GM19438 (cell line): ENCODE measurements around the gene ELFN2.
"Not testable (repeated sequence)": the region's sequence is repeated elsewhere in the genome, so short reads cannot be mapped to it uniquely, and the experiment has no call there.

Experiments
- ATAC-seq: cut with Tn5 transposase; IDR thresholded peaks from one replicate; pipeline ENCODE4 v1.9.1; 2021; ENCODE audit warnings: low read depth; ENCODE audit not compliant: unreplicated experiment

The ELFN2 gene

GRCh38 chr22:37338539-37339246, 88.6 kb downstream of the ELFN2 start:
- ATAC-seq = no peak

- no peak for ATAC-seq
Measured at GRCh38 chr22:37337204-37337943, 89.9 kb downstream of the ELFN2 start.

GRCh38 chr22:37336579-37336978, 90.7 kb downstream of the ELFN2 start:
- no peak for ATAC-seq

- no peak for ATAC-seq
Measured at GRCh38 chr22:37335806-37336199, 91.5 kb downstream of the ELFN2 start.

- ATAC-seq = no peak
Measured at GRCh38 chr22:37334859-37335805, 92.1 kb downstream of the ELFN2 start.

GRCh38 chr22:37334461-37334858, 92.8 kb downstream of the ELFN2 start:
- no peak for ATAC-seq

- ATAC-seq = no peak
Measured at GRCh38 chr22:37333724-37334460, 93.4 kb downstream of the ELFN2 start.

GRCh38 chr22:37331856-37332536, 95.3 kb downstream of the ELFN2 start:
- ATAC-seq = no peak

- no peak for ATAC-seq
Measured at GRCh38 chr22:37331034-37331428, 96.2 kb downstream of the ELFN2 start.

- ATAC-seq = no peak
Measured at GRCh38 chr22:37330200-37331033, 96.9 kb downstream of the ELFN2 start.

GRCh38 chr22:37329238-37330140, 97.8 kb downstream of the ELFN2 start:
- ATAC-seq = no peak

GRCh38 chr22:37328538-37329237, 98.6 kb downstream of the ELFN2 start:
- ATAC-seq = not testable (repeated sequence)

- no peak for ATAC-seq
Measured at GRCh38 chr22:37328017-37328416, 99.3 kb downstream of the ELFN2 start.

GRCh38 chr22:37326726-37327125, 100.6 kb downstream of the ELFN2 start:
- no peak for ATAC-seq

GRCh38 chr22:37325039-37325395, 102.3 kb downstream of the ELFN2 start:
- no peak for ATAC-seq

GRCh38 chr22:37324340-37325038, 102.8 kb downstream of the ELFN2 start:
- no peak for ATAC-seq
